GM12892 (cell line): Measurements from ENCODE around the gene CNDP2.

Experiments used
- POLR2A ChIP-seq: IDR thresholded peaks from 2 replicates; pipeline ENCODE4 v1.6.1; 2011; ENCODE audit warnings: low read depth, low read length, control low read depth
- POLR2AphosphoS5 ChIP-seq: IDR thresholded peaks from 2 replicates; pipeline ENCODE4 v1.6.1; 2011; ENCODE audit warnings: low read depth, low read length, control low read depth

DNA sequence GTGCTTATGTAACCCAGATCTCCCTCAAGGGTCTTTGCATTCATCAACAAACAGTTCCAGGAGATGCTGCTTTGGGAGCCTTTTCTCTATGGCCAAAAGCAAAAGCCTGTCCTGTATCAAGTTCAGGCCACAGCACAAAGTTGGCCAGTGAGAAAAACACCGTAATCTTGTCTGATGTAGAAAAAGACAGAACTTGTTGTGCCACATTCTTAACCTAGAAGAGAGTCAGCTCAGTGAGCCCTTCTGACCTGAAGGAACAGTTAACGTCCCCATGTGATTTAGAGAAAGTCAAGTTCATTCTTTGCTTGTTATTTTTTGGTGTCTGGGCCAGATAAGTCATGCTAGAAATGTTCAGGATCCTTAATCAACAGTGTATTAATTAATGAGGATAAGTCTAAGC lies 30.3 kb downstream of the CNDP2 start:
- TF ChIP-seq POLR2A (no peak), POLR2AphosphoS5 (no peak)
